ENCODE results near the gene IGF1R. TPM values are rescaled to one million over a fixed set of nuclear protein-coding genes. Genes with fewer than 3 reads are reported as not detected.

The IGF1R gene
- total and polyA plus RNA-seq, 2 of the 13 experiments (the other 11 are each of a cell fraction or from before 2014, with no cell fraction given): 15.9 to 18.4 TPM

DNA sequence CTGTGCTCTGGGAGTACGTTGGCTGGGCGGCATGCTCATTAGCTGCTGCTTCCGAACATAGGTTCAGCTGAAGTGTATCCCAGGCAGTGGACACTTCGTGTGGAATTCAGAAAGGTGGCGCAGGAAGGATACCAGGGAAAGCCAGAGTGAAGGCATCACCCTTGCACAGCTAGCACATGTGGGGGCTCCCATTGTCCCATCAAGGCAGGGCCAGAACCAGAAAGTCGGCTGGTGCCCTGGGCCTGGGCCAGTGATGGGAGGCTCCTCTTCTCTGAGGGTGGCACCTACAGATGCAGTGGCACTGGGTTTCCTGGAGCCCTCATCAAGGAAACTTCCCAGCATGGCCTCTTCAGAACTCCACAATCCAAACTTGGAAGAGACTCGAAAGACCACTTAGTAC is 302.7 kb downstream of the IGF1R start (continued):
- TF ChIP-seq CENPBD1 (CRISPR knock-in tag; IDR thresholded peaks at IDR 0.05; ENCODE audit: borderline replicate concordance, low read depth) (no peak), ZBTB14 (CRISPR knock-in tag; IDR thresholded peaks at IDR 0.05) (no peak), ZNF329 (CRISPR knock-in tag; IDR thresholded peaks at IDR 0.05; ENCODE audit: low read depth) (no peak), NFYC (CRISPR knock-in tag; IDR thresholded peaks at IDR 0.05) (no peak), JUN (CRISPR knock-in tag; IDR thresholded peaks at IDR 0.05) (no peak), AKAP8 (CRISPR knock-in tag; IDR thresholded peaks at IDR 0.05) (no peak), HMG20B (CRISPR knock-in tag; conservative IDR thresholded peaks at IDR 0.05) (no peak), PHF21A (CRISPR knock-in tag; IDR thresholded peaks at IDR 0.05) (no peak)
- TF ChIP-seq, protein P1, sequence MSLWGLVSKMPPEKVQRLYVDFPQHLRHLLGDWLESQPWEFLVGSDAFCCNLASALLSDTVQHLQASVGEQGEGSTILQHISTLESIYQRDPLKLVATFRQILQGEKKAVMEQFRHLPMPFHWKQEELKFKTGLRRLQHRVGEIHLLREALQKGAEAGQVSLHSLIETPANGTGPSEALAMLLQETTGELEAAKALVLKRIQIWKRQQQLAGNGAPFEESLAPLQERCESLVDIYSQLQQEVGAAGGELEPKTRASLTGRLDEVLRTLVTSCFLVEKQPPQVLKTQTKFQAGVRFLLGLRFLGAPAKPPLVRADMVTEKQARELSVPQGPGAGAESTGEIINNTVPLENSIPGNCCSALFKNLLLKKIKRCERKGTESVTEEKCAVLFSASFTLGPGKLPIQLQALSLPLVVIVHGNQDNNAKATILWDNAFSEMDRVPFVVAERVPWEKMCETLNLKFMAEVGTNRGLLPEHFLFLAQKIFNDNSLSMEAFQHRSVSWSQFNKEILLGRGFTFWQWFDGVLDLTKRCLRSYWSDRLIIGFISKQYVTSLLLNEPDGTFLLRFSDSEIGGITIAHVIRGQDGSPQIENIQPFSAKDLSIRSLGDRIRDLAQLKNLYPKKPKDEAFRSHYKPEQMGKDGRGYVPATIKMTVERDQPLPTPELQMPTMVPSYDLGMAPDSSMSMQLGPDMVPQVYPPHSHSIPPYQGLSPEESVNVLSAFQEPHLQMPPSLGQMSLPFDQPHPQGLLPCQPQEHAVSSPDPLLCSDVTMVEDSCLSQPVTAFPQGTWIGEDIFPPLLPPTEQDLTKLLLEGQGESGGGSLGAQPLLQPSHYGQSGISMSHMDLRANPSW (CRISPR knock-in tag; IDR thresholded peaks at IDR 0.05; ENCODE audit: borderline replicate concordance): no peak
